ENCODE results near the gene CLHC1.

DNA sequence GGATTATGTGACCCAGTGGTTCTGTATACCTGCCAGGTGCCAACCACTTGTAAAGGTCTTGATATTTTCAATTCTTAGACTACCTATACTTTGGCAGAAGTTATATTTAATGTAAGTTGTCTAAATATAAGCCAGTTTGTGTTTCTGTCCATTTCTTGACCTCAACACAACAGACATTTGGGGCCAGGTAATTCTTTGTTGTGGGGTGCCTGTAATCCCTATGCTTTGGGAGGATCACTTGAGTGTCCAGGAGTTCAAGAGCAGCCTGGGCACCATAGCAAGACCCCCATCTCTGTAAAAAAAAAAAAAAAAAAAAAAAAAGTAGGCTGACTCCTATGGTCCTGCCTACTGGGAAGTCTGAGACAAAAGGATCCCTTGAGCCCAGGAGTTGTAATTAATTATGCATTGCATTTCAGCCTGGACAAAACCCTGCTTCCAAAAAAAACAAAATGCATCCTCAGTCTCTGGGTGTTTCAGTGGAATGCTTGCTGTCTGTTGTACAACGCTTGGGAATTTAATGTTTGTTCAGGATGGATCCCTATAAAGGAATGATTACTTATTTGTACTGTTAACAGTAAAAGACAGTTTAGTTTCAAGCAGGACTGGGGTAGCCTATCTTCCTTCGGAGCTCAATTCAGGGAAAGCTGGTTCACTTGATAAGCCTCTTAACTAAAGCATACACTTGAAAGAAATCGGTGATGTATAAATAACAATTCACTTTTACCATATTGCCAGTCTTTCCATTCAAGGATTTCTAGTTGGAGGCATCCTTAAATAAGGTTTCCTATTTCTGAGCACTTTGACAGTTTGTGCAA, 3.8 kb upstream of the CLHC1 start:
- no peak for TF ChIP-seq REST (IDR thresholded peaks at IDR 0.05; ENCODE audit: insufficient read depth in 1 of 2, low read depth in 2 of 2, low read length in 2 of 2)
- TF ChIP-seq POLR2AphosphoS5 (IDR thresholded peaks at IDR 0.05; ENCODE audit: low read depth, low read length): peak; percentile 45; the same call in 1 of the 2 replicates
